Prostate gland (tissue), 2 donors: ENCODE results near the gene ZNF366. TPM values are rescaled to one million over a fixed set of nuclear protein-coding genes. Genes with fewer than 3 reads are reported as not detected.

Experiments used
- DNase-seq: peaks from one replicate; pipeline ENCODE4 v3.0.0-alpha.2; 2019; ENCODE audit warnings: low spot score
- H3K27ac ChIP-seq, 2 donors: fragments of 200-600 bp; sonication (generic); 2 replicates each; pipeline ENCODE4 v1.5.1; 2017 to 2019
- H3K27me3 ChIP-seq: fragments of 200-600 bp; sonication (generic); replicated peaks from 2 replicates; pipeline ENCODE4 v1.5.1; 2019; ENCODE audit not compliant: insufficient read depth
- H3K36me3 ChIP-seq, 2 donors: fragments of 200-600 bp; sonication (generic); 1 replicate in 1 of 2; 2 replicates in 1 of 2; pipeline versions ENCODE4 v1.5.1 to v1.8.1; 2017 to 2019
- H3K4me1 ChIP-seq: fragments of 200-600 bp; sonication (generic); replicated peaks from 2 replicates; pipeline ENCODE4 v1.5.1; 2019
- H3K4me3 ChIP-seq, 2 donors: fragments of 200-600 bp; sonication (generic); 2 replicates each; pipeline ENCODE4 v1.5.1; 2017 to 2019
- H3K9me3 ChIP-seq: fragments of 200-600 bp; sonication (generic); 2 replicates; pipeline ENCODE4 v1.5.1; 2017
- POLR2A ChIP-seq: fragments of 450-650 bp; IDR thresholded peaks from one replicate; pipeline ENCODE4 v1.6.1; 2016; ENCODE audit warnings: antibody characterized with exemption, mild to moderate bottlenecking
- POLR2AphosphoS5 ChIP-seq: sonication (generic); formaldehyde crosslinking; IDR thresholded peaks from one replicate; pipeline ENCODE4 v1.6.1; 2017; ENCODE audit warnings: antibody characterized with exemption
- WGBS: methylation state at CpG from one replicate; pipeline ENCODE4 v1.1.5; 2018; 5-methylcytosine and 5-hydroxymethylcytosine counted together
- intact Hi-C: fragments of 100-400 bp; cut with DNase I; formaldehyde crosslinking; loops from one replicate; pipeline ENCODE4 v1.14.2; 2022
- total RNA-seq, 2 donors: library from RNA; depleted of rRNA; stranded (reverse); fragments of >200 nt; gene quantifications; one replicate each; pipeline ENCODE4 v1.1.0, GENCODE V29; 2016
- TF ChIP-seq, protein P1 (sequence below), 4 experiments: fragments of 200-600 bp in 2 of 4; fragments of 450-650 bp in 2 of 4; sonication (generic) in 2 of 4; IDR thresholded peaks; 1 replicate in 3 of 4; 2 replicates in 1 of 4; pipeline ENCODE4 v1.5.1; 2016 to 2019; ENCODE audit warnings: antibody characterized with exemption in 4 of 4, mild to moderate bottlenecking in 2 of 4, moderate library complexity in 2 of 4

Gene ZNF366
- total RNA-seq, 2 donors from 2014 or later = 2.0 to 3.2 TPM

DNA sequence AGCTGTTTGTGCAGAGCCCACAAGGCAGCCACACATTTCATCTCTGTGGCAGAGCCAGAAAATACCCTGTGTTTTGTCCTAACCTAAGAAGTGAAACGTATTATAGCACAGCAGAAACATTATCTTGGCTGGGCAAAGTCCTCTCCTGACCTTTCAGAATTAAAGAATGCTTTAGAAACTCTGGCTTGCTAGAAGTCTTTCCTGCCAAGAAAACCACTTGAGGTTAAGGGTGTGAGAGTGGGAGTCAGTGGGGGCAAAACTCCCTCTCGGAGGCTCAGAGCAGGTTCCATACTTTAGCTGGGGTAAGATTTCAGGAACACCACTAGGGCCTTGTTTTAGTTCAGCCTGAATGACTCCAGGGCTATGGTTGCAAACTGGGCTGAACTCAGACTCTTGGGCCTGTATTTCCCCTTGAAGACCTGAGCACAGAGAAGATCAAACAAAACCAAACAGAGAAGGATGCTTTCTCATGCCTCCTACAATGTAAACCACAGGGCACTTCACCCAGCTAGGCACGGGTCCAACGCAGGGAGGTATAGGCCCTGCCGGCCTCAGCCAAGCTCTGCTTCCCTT, 48.0 kb downstream of the ZNF366 start:
- Histone ChIP-seq H3K9me3 (no peaks in the 10 kb centered on the region), H3K4me1 (no peaks in the 10 kb centered on the region), H3K4me3 (no peak overlapping the region), H3K36me3 (no peaks in the 10 kb centered on the region), H3K27me3 (no peaks in the 10 kb centered on the region), H3K27ac (no peak overlapping the region)
- 52% methylated on average over 5 of the region's 5 CpGs for WGBS
- no peak for DNase-seq
- TF ChIP-seq POLR2A (no peak), POLR2AphosphoS5 (no peak)
- TF ChIP-seq, protein P1, sequence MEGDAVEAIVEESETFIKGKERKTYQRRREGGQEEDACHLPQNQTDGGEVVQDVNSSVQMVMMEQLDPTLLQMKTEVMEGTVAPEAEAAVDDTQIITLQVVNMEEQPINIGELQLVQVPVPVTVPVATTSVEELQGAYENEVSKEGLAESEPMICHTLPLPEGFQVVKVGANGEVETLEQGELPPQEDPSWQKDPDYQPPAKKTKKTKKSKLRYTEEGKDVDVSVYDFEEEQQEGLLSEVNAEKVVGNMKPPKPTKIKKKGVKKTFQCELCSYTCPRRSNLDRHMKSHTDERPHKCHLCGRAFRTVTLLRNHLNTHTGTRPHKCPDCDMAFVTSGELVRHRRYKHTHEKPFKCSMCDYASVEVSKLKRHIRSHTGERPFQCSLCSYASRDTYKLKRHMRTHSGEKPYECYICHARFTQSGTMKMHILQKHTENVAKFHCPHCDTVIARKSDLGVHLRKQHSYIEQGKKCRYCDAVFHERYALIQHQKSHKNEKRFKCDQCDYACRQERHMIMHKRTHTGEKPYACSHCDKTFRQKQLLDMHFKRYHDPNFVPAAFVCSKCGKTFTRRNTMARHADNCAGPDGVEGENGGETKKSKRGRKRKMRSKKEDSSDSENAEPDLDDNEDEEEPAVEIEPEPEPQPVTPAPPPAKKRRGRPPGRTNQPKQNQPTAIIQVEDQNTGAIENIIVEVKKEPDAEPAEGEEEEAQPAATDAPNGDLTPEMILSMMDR (IDR thresholded peaks at IDR 0.05) = no peak
- intact Hi-C loops = no loop called here

DNA sequence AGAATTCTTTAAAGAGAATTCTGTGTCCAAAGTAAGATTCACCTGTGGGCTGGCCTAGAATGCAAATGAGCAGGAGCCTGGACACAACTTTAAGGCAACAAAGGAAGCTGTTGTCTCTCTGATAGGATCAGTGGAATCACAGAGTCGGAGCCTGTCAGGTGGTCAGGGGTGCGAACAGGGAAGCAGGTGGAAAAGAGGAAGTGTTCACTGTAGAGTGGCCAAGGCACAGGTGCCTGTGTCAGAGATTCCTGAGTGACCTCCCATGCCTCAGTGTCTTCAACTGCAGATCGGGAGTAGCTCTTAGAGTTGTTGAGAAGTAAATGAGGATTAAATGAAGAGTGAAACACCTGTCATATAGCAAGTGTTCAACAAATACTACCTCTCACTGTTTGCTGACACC, 48.8 kb downstream of the ZNF366 start:
- WGBS = 78% methylated on average over 3 of the region's 3 CpGs
- intact Hi-C loops = no loop called here
- Histone ChIP-seq H3K27me3 (no peaks in the 10 kb centered on the region), H3K4me3 (no peak overlapping the region), H3K9me3 (no peaks in the 10 kb centered on the region), H3K36me3 (no peaks in the 10 kb centered on the region), H3K4me1 (no peaks in the 10 kb centered on the region), H3K27ac (no peak overlapping the region)
- no peak for DNase-seq
- TF ChIP-seq, protein P1 (IDR thresholded peaks at IDR 0.05) = no peak
- TF ChIP-seq POLR2A = no peak
- TF ChIP-seq POLR2AphosphoS5 = no peak

DNA sequence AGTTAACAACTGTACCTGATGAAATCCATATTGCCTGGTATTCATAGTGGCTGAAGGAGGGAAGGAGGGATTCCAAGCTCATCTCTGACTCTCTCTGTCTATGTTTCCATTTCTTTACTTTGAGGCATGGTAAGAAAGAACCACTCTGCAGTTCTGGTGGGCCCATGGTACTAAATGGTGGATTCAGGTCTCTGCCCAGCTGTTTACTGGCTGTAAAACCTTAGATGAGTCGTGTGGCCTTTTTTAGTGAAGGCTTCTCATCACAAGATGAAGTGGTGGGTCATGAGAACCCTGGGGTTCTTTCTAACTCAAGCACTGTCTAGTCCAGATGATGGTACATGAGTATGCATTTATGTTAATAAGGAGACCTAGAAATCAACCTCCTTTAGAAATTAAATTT, 49.7 kb downstream of the ZNF366 start:
- H3K9me3 ChIP-seq = no peaks in the 10 kb centered on the region
- no peak overlapping the region for H3K27ac ChIP-seq
- peaks cover 5% of the 10 kb centered on the region for H3K4me1 ChIP-seq
- no peaks in the 10 kb centered on the region for H3K36me3 ChIP-seq
- WGBS = 88% methylated on average over 1 of the region's 1 CpG
- TF ChIP-seq POLR2A (no peak), POLR2AphosphoS5 (no peak)
- TF ChIP-seq, protein P1 (IDR thresholded peaks at IDR 0.05) = no peak
- intact Hi-C loops = no loop called here
- DNase-seq = no peak
- H3K27me3 ChIP-seq = no peaks in the 10 kb centered on the region
- no peak overlapping the region for H3K4me3 ChIP-seq

DNA sequence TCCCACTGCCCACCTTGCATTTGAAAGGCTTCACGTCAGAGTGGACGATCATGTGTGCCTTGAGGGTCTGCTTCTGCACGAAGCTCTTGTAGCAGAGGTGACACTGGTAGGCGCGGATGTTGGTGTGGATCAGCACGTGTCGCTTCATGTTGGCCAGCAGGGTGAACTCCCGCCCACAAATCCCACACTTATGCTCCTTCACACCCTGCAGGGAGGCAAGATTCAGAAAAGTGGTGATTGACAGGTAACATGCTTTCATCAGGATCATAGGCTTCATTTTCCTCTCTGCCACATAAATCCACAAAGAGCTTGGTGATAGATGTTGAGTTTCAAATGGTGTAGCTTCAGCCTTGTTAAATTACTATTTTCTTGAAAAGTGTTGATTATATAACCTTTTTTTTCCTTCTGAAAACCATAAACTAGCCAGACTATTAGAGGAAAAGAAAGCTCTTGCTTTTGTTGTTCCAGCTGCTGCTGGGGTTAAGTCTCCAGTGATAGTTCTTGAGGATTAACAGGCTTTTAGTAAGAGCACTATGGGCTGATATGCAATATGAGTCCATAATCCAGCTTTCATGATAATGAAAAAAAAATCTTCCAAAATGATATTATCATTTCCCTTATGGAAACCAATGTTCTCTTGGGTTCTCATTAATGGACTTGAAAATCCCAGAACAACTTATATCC, 50.7 kb downstream of the ZNF366 start:
- no peak for DNase-seq
- TF ChIP-seq POLR2AphosphoS5 (no peak), POLR2A (no peak)
- TF ChIP-seq, protein P1 (IDR thresholded peaks at IDR 0.05) = no peak
- Histone ChIP-seq H3K27me3 (no peaks in the 10 kb centered on the region), H3K4me1 (peaks cover 10% of the 10 kb centered on the region), H3K36me3 (no peaks in the 10 kb centered on the region), H3K27ac (no peak overlapping the region), H3K9me3 (no peaks in the 10 kb centered on the region), H3K4me3 (no peak overlapping the region)
- intact Hi-C loops = no loop called here
- 97% methylated on average over 8 of the region's 8 CpGs for WGBS

DNA sequence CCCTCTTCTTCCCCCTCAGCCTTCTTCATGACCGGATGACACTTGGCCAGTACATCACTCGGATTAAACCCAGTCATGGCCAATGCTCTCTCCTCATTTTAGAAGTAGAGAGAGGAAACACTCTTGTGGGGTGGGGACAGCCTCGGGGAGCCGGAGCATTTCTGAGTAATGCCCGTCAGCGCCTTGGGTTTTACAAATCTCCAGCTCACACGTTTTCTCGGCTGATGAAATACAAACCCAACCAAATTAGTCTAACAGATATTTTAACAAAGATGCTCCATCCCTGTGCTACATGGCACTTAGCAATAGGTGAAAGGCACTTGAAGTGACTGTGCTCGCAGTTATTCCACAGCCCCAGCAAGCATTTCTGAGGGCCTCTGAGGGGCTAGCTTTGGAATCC, 51.7 kb downstream of the ZNF366 start:
- no peak for DNase-seq
- Histone ChIP-seq H3K4me3 (no peak overlapping the region), H3K9me3 (no peaks in the 10 kb centered on the region), H3K27me3 (no peaks in the 10 kb centered on the region), H3K36me3 (no peaks in the 10 kb centered on the region), H3K4me1 (peaks cover 10% of the 10 kb centered on the region), H3K27ac (no peak overlapping the region)
- TF ChIP-seq POLR2AphosphoS5 = no peak
- TF ChIP-seq, protein P1 (IDR thresholded peaks at IDR 0.05) = no peak
- TF ChIP-seq POLR2A = no peak
- 91% methylated on average over 9 of the region's 9 CpGs for WGBS
- intact Hi-C loops = no loop called here
